ENCODE data around the gene MCAT. TPM values are rescaled to one million over a fixed set of nuclear protein-coding genes. Genes with fewer than 3 reads are reported as not detected.
A peak's percentile ranks its signal among the peaks of the same experiment; 100 is the strongest.
"Not testable (repeated sequence)": the region's sequence is repeated elsewhere in the genome, so short reads cannot be mapped to it uniquely, and the experiment has no call there.

Gene MCAT
- total RNA-seq, 2 experiments from 2014 or later = 14.3 to 15.3 TPM

DNA sequence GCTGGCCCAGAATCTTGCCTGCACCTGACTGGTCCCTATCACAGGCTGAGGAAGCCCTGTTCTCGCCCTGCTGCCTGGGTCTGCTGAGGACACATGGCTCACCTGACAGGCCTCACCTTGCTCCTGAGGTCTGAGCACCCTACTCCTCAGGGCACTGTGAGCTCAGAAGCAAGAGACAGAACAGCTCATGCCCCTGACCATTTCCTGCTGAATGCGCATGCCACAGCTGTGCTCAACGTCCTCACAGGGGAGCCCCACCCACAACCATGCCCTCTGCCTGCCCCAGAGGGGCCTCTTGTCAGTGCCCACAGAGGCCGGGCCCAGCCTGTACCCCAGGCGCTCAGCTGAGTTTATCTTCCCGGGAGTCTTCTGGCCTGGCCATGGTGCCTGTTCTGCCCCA lies 5.4 kb upstream of the MCAT start:
- POLR2A ChIA-PET = no interaction called here
- intact Hi-C loops (cut with micrococcal nuclease) = no loop called here
- Mint-ChIP-seq H3K9me3 (no peaks in the 10 kb centered on the region), H3K4me3 (no peak overlapping the region), H3K4me1 (ENCODE audit: low read depth) (peaks cover 14% of the 10 kb centered on the region), H3K27ac (no peak overlapping the region), H3K36me3 (no peaks in the 10 kb centered on the region), H3K27me3 (no peaks in the 10 kb centered on the region)
- CTCF ChIA-PET = interaction anchor here (0.7 to 1.3 kb wide), 3 partner anchors 12 to 39 kb away, joined by 3 to 4 read pairs (median 3); no protein-coding TSS in a partner anchor
- DNase-seq = no peak

DNA sequence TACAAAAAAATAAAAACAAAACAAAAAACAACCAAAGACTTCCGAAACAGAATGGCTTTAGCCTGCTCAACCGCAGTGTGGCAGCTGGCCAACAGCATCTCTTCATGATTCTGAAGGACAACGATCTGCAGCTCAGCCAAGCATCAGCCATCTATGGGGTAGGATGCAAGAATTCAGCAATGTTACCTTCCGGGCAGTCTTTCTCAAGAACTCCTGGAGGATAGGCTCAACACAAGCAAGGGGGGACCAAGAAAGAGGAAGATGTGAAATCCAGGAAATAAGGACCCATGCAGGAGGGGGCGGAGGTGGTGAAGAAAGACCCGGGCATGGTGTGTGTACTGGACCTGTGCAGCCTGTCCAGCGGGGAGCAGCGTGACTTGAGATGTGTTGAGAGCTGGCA lies 4.6 kb upstream of the MCAT start:
- no peak for DNase-seq
- H3K4me1 Mint-ChIP-seq (ENCODE audit: low read depth) = peaks cover 16% of the 10 kb centered on the region
- no peaks in the 10 kb centered on the region for H3K9me3 Mint-ChIP-seq
- H3K36me3 Mint-ChIP-seq = no peaks in the 10 kb centered on the region
- ChIA-PET CTCF (interaction anchor here (0.7 to 1.3 kb wide), 4 partner anchors 9 to 40 kb away, joined by 3 to 4 read pairs (median 4); no protein-coding TSS in a partner anchor), POLR2A (interaction anchor here (0.6 kb wide), 1 partner anchor 22 kb away, joined by 4 read pairs; no protein-coding TSS in a partner anchor)
- no peak overlapping the region for H3K4me3 Mint-ChIP-seq
- H3K27ac Mint-ChIP-seq = no peak overlapping the region
- no peaks in the 10 kb centered on the region for H3K27me3 Mint-ChIP-seq
- intact Hi-C loops (cut with micrococcal nuclease) = no loop called here

DNA sequence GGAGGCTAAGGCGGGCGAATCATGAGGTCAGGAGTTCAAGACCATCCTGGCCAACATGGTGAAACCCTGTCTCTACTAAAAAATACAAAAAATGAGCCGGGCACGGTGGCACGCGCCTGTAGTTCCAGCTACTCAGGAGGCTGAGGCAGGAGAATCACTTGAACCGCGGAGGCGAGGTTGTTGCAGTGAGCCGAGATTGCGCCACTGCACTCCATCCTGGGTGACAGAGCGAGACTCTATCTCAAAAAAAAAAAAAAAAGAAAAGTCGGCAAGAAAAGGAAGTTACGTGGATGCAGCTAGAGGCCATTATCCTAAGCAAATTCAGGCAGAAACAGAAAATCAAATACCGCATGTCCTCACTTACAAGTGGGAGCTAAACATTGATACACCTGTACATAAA lies 3.1 kb upstream of the MCAT start:
- H3K4me1 Mint-ChIP-seq (ENCODE audit: low read depth) = peaks cover 23% of the 10 kb centered on the region
- H3K36me3 Mint-ChIP-seq; H3K4me3 Mint-ChIP-seq; intact Hi-C loops (cut with micrococcal nuclease); H3K9me3 Mint-ChIP-seq; DNase-seq; H3K27me3 Mint-ChIP-seq; H3K27ac Mint-ChIP-seq: not testable (repeated sequence)
- POLR2A ChIA-PET = interaction anchor here (0.6 kb wide), 2 partner anchors 138 to 349 kb away, joined by 3 to 4 read pairs; no protein-coding TSS in a partner anchor
- CTCF ChIA-PET = interaction anchor here (1.3 kb wide), 1 partner anchor 8 kb away, joined by 4 read pairs; no protein-coding TSS in a partner anchor

DNA sequence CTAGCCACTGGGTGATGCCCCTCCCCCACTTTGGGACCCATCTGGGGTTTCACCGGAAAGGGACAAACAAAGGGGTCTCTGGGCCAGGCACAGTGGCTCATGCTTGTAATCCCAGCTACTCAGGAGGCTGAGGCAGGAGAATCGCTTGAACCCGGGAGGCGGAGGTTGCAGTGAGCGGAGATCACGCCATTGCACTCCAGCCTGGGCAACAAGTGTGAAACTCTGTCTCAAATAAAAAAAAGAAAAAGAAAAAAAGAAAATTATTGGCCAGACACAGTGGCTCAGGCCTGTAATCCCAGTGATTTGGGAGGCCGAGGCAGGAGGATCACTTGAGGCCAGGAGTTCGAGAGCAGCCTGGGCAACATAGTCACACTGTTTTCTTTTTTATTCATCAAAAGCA lies 2.2 kb upstream of the MCAT start:
- H3K27me3 Mint-ChIP-seq; CTCF ChIA-PET; H3K27ac Mint-ChIP-seq; H3K36me3 Mint-ChIP-seq; H3K9me3 Mint-ChIP-seq; H3K4me3 Mint-ChIP-seq; intact Hi-C loops (cut with micrococcal nuclease); DNase-seq: not testable (repeated sequence)
- H3K4me1 Mint-ChIP-seq (ENCODE audit: low read depth) = peaks cover 25% of the 10 kb centered on the region
- POLR2A ChIA-PET = interaction anchor here (0.6 kb wide), 1 partner anchor 349 kb away, joined by 4 read pairs; no protein-coding TSS in a partner anchor

DNA sequence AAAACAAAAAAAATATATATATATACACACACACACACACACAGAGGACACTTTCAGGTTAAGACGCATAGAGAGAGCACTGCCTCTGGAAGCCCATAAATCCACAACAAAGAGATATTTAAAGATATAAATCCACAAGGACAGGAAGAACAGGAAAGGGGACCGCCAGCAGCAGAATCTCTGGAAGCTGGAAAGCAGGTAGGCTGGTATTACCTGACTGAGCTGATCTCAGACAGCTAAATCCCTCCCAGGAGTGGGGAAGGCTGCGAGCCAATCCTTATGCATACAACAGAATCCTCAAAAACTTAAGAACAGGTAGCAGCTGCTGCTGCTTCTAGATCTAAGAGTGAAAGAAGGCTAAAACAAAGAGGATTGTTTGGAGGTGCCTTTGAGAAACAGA lies 1.8 kb upstream of the MCAT start:
- intact Hi-C loops (cut with micrococcal nuclease) = no loop called here
- ChIA-PET CTCF (no interaction called here), POLR2A (no interaction called here)
- peaks cover 25% of the 10 kb centered on the region for H3K4me1 Mint-ChIP-seq (ENCODE audit: low read depth)
- H3K4me3 Mint-ChIP-seq = no peak overlapping the region
- H3K27ac Mint-ChIP-seq = no peak overlapping the region
- peaks cover 10% of the 10 kb centered on the region for H3K36me3 Mint-ChIP-seq
- no peaks in the 10 kb centered on the region for H3K27me3 Mint-ChIP-seq
- no peak for DNase-seq
- H3K9me3 Mint-ChIP-seq = no peaks in the 10 kb centered on the region

DNA sequence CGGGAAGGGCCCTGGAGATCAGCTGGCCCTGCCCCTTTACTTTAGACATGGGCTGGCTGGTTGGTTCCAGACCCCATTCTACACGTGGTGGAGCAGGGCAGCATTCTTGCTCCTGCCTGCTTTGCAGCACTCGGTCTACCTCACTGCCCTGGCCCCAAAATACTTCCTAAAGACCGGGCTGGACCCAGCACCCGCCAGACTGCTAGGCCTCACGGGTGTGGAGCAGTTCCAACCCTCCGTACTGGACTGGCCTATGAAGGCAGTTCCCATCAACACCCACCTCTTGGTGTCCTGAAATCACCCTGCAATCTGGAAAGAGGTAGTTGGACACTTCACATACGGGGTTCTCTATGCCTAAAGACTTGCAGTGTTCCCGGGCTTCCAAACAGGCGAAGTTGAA lies 6.4 kb downstream of the MCAT start:
- peaks cover 8% of the 10 kb centered on the region for H3K4me1 Mint-ChIP-seq (ENCODE audit: low read depth)
- intact Hi-C loops (cut with micrococcal nuclease) = no loop called here
- no peaks in the 10 kb centered on the region for H3K9me3 Mint-ChIP-seq
- no peak overlapping the region for H3K4me3 Mint-ChIP-seq
- ChIA-PET POLR2A (no interaction called here), CTCF (interaction anchor here (0.6 to 1.0 kb wide), 2 partner anchors 9 to 11 kb away, joined by 3 read pairs; no protein-coding TSS in a partner anchor)
- no peaks in the 10 kb centered on the region for H3K27me3 Mint-ChIP-seq
- no peak for DNase-seq
- no peak overlapping the region for H3K27ac Mint-ChIP-seq
- peaks cover 30% of the 10 kb centered on the region for H3K36me3 Mint-ChIP-seq

DNA sequence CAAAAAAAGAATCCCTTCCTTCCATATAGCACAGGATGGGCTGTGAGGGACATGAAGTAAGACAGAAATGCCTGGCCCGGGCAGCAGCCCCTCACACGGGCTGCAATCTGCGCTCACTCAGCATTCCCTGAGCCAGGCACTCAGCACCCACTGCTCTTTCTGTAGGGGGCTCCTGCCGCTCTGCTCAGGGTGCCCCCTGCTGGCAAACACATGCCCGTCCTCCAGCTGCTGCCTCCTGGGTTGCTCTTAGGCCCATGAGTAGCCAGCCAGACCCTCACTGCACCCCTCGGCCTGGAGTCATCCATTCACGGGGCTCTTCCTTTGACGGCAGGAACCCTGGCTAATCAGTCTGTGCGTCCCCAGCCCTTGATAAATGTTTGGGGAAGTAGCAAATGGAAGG lies 6.9 kb downstream of the MCAT start:
- no peaks in the 10 kb centered on the region for H3K9me3 Mint-ChIP-seq
- ChIA-PET CTCF (interaction anchor here (0.6 to 1.1 kb wide), 3 partner anchors 9 to 26 kb away, joined by 3 read pairs; no protein-coding TSS in a partner anchor), POLR2A (no interaction called here)
- H3K27ac Mint-ChIP-seq = no peak overlapping the region
- H3K36me3 Mint-ChIP-seq = peaks cover 30% of the 10 kb centered on the region
- H3K4me1 Mint-ChIP-seq (ENCODE audit: low read depth) = peaks cover 5% of the 10 kb centered on the region
- no peak overlapping the region for H3K4me3 Mint-ChIP-seq
- no peaks in the 10 kb centered on the region for H3K27me3 Mint-ChIP-seq
- DNase-seq = peak; percentile 46
- intact Hi-C loops (cut with micrococcal nuclease) = no loop called here

DNA sequence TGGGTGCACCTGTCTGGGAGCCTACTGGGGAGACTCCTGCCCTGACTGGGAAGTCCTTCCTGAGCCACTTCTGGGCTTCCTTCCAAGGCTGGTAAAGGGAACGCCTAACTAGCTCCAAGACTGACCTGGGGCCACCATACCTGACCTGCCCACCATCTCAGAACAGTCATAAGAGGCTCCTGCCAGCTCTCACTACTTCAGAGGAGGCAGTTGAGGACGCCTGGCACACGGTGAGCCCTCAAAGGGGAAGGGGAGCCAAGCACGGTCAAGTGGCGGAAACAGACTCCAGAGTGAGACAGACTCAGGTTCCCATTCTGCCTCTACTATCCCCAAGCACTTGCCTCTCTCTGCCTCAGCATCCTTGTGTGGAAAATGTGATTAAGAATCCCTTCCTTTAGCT lies 7.6 kb downstream of the MCAT start:
- Mint-ChIP-seq H3K9me3 (no peaks in the 10 kb centered on the region), H3K27ac (no peak overlapping the region), H3K27me3 (no peaks in the 10 kb centered on the region), H3K4me3 (no peak overlapping the region), H3K4me1 (ENCODE audit: low read depth) (no peaks in the 10 kb centered on the region), H3K36me3 (peaks cover 24% of the 10 kb centered on the region)
- POLR2A ChIA-PET = interaction anchor here (0.6 kb wide), 1 partner anchor 30 kb away, joined by 3 read pairs; no protein-coding TSS in a partner anchor
- intact Hi-C loops (cut with micrococcal nuclease) = no loop called here
- CTCF ChIA-PET = interaction anchor here (1.1 kb wide), 1 partner anchor 26 kb away, joined by 3 read pairs; no protein-coding TSS in a partner anchor
- DNase-seq = no peak

DNA sequence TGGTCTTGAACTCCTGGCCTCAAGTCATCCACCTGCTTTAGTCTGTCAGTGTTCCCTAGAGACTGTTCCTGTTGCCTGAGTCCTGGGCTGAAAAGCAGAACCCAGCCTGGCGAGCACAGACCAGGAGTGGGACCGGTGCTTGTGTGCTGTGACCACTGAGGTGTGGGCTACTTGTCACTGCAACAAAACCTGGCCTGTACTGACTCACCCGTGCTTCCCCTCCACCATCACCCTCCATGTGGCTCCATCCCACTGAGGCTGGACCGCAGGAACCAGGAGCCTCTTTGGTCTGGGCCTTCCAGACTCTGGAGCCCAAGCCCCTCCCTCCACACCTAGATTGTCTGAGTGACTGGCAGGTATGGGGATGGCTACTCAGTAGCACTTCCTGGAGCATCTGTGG lies 8.6 kb downstream of the MCAT start:
- Mint-ChIP-seq H3K36me3 (peaks cover 19% of the 10 kb centered on the region), H3K9me3 (no peaks in the 10 kb centered on the region), H3K4me3 (no peak overlapping the region), H3K27me3 (no peaks in the 10 kb centered on the region), H3K4me1 (ENCODE audit: low read depth) (no peaks in the 10 kb centered on the region), H3K27ac (no peak overlapping the region)
- intact Hi-C loops (cut with micrococcal nuclease) = no loop called here
- DNase-seq = no peak
- ChIA-PET CTCF (interaction anchor here (0.8 kb wide), 1 partner anchor 14 kb away, joined by 3 read pairs; no protein-coding TSS in a partner anchor), POLR2A (no interaction called here)

DNA sequence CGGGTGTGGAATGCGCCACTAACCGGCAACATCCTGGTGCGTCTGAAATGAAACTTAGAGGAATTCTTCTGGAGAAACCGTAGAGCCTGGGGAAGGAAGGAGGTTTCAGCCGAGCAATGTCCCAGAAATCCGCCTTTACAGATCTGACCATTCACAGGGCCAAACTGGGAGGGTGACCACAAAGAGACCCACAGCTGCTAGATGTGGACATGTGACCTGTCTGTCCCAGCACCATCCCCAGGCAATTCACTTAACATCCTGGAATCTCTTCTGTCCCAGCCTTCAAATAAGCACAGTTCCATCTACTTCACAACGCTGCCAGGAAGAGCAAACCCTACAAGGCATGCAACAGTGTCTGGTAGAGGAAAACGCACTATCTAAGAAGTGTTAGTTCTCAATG lies 9.8 kb downstream of the MCAT start:
- intact Hi-C loops (cut with micrococcal nuclease) = no loop called here
- peaks cover 15% of the 10 kb centered on the region for H3K36me3 Mint-ChIP-seq
- H3K4me1 Mint-ChIP-seq (ENCODE audit: low read depth) = no peaks in the 10 kb centered on the region
- no peak for DNase-seq
- H3K27me3 Mint-ChIP-seq = no peaks in the 10 kb centered on the region
- CTCF ChIA-PET = no interaction called here
- POLR2A ChIA-PET = no interaction called here
- no peaks in the 10 kb centered on the region for H3K9me3 Mint-ChIP-seq
- H3K27ac Mint-ChIP-seq = no peak overlapping the region
- no peak overlapping the region for H3K4me3 Mint-ChIP-seq

DNA sequence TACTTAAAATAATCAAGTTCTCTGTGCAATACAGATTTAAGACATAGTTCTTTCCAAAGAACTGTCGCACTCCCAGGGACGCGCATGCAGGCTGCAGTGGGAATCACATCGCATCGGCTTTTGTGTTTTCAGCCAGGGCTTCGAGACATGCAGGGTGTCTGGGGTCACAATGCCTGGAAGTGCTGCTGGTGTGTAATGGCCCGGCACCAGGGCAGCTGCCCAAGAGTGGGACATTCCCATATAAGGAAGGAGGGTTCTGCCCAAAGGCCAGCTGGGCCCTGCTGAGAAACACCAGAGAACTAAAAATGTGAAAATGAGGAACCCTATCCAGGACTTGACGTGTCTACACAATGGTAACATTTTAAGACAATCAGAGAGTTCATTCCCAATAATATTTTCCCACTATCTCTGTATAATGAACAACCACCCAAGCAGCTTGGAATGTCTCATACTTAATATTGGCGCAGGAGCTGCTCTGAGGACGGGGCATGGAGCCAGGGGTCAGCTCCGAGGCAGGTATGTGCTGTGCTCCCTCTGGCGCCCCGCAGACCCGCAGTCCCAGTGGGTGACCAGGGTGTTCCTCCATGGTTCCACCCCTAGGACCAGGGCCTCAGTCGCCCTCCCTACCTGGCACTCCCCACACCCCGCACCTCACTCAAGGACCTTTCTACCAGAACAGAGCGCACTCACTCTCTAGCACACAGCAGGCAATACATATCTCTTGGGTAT lies 11.3 kb downstream of the MCAT start:
- no peaks in the 10 kb centered on the region for H3K27me3 Mint-ChIP-seq
- H3K9me3 Mint-ChIP-seq = no peaks in the 10 kb centered on the region
- no peak overlapping the region for H3K4me3 Mint-ChIP-seq
- H3K36me3 Mint-ChIP-seq = peaks cover 11% of the 10 kb centered on the region
- no peak overlapping the region for H3K27ac Mint-ChIP-seq
- ChIA-PET CTCF (no interaction called here), POLR2A (interaction anchor here (0.5 kb wide), 1 partner anchor 65 kb away, joined by 3 read pairs; no protein-coding TSS in a partner anchor)
- H3K4me1 Mint-ChIP-seq (ENCODE audit: low read depth) = no peaks in the 10 kb centered on the region
- no peak for DNase-seq
- intact Hi-C loops (cut with micrococcal nuclease) = no loop called here

DNA sequence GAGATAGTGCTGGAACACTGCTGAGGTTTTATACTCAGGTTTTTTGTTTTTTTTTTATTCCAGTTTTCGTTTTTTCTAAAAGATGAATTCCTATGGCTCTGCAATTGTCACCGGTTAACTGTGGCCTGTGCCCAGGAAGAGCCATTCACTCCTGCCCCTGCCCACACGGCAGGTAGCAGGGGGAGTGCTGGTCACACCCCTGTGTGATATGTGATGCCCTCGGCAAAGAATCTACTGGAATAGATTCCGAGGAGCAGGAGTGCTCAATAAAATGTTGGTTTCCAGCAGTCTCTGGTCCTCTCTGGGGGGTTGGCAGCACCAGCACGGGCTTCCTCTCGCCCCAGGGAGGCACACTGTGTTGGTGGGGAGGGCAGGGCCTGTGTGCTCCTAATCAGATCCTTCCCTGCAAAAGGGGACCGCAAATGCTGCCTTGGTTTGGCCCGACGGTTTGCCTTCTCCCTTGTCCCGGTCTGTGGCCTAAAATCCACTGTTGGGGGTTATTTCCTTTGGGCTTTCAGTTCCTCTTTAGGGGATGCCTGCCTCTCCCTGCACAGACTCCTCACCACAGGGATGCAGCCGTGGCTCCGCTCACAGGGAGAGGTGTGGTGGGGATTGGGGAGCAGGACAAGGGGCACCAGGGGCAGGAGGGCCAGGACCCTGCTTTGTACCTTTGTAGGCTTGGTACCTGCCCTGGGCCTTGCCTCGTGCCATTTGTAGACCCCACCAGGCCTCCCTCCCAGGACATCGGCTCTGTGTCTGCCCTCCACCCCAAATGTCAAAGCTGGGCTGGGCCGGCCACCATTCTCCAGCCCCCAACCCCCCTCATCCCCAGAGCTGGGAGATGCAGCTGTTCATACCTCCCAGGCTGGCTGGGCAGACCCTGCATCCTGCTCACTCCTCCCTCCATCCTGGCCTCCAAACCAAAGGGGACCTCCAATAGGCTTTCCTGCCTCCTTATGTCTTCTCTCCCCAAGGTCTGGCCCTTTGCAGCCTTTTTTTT lies 13.5 kb downstream of the MCAT start:
- POLR2A ChIA-PET = no interaction called here
- DNase-seq = no peak
- H3K4me3 Mint-ChIP-seq = no peak overlapping the region

More for the DNA sequence above, 13.5 kb downstream of the MCAT start:
- Mint-ChIP-seq H3K27ac (no peak overlapping the region), H3K36me3 (peaks cover 5% of the 10 kb centered on the region), H3K9me3 (no peaks in the 10 kb centered on the region), H3K4me1 (ENCODE audit: low read depth) (no peaks in the 10 kb centered on the region), H3K27me3 (no peaks in the 10 kb centered on the region)
- CTCF ChIA-PET = no interaction called here
- intact Hi-C loops (cut with micrococcal nuclease) = no loop called here
